ENCODE data around the gene ENGASE.

DNA sequence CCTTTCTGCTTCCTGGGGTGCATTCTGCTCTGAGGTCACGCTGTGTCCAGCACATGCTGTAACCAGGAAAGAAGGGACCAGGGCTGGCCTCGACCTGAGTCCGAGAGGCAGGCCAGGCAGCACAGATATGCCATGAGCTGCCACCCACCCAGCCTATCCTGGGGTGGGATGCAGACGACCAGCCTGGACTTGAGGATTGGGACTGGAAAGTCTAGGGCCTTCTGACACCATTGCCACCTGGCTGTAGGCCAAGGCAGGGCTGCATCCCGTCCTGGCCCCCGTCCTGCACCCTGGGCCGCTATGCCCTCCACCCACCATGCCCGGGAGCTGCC lies 14.3 kb downstream of the ENGASE start:
- TF ChIP-seq HDGF (IDR thresholded peaks at IDR 0.05; ENCODE audit: borderline replicate concordance) (no peak), SP1 (IDR thresholded peaks at IDR 0.05) (no peak), ARNT (IDR thresholded peaks at IDR 0.05) (no peak), FOXM1 (IDR thresholded peaks at IDR 0.05; ENCODE audit: borderline replicate concordance) (no peak), SUZ12 (IDR thresholded peaks at IDR 0.05) (no peak), BHLHE40 (IDR thresholded peaks at IDR 0.05; ENCODE audit: borderline replicate concordance) (no peak), NFRKB (IDR thresholded peaks at IDR 0.05) (no peak), ELF4 (IDR thresholded peaks at IDR 0.05) (no peak), L3MBTL2 (conservative IDR thresholded peaks at IDR 0.05) (no peak), FOXK2 (IDR thresholded peaks at IDR 0.05) (no peak), CTBP1 (IDR thresholded peaks at IDR 0.05; ENCODE audit: borderline replicate concordance) (no peak), TARDBP (IDR thresholded peaks at IDR 0.05) (no peak)
- TF ChIP-seq, protein P1, sequence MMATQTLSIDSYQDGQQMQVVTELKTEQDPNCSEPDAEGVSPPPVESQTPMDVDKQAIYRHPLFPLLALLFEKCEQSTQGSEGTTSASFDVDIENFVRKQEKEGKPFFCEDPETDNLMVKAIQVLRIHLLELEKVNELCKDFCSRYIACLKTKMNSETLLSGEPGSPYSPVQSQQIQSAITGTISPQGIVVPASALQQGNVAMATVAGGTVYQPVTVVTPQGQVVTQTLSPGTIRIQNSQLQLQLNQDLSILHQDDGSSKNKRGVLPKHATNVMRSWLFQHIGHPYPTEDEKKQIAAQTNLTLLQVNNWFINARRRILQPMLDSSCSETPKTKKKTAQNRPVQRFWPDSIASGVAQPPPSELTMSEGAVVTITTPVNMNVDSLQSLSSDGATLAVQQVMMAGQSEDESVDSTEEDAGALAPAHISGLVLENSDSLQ (IDR thresholded peaks at IDR 0.05), result no peak
